MM.1S (cell line): ENCODE measurements around the gene ADAM10.

Experiments
- EZH2 ChIP-seq: fragments of 300-600 bp; sonication (generic); optimal IDR thresholded peaks from 2 replicates; pipeline ENCODE3; 2017; ENCODE audit warnings: low read depth, mild to moderate bottlenecking, antibody characterized with exemption, low read length, mixed read lengths
- TF ChIP-seq, protein P1 (sequence below): fragments of 300-600 bp; sonication (generic); IDR thresholded peaks from 2 replicates; pipeline ENCODE4 v1.5.1; 2016; ENCODE audit warnings: antibody characterized with exemption, low read length, mixed read lengths

DNA sequence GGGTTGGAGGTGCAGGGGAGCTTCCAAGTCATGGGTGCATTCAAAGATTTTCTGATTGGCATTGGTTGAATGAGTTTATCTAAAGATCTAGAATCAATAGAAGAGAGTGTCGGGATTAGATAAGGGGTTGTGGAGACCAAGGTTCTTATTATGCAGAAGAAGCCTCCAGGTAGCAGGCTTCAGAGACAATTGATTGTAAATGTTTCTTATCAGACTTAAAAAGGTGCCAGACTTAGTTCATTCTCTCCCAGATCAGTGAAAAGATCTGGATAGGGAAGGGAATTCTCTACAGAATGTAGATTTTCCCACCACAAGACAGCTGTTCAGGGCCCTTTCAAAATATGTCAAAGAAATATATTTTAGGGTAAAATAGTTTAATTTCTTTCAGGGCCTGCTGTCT, 188.2 kb downstream of the ADAM10 start:
- TF ChIP-seq, protein P1, sequence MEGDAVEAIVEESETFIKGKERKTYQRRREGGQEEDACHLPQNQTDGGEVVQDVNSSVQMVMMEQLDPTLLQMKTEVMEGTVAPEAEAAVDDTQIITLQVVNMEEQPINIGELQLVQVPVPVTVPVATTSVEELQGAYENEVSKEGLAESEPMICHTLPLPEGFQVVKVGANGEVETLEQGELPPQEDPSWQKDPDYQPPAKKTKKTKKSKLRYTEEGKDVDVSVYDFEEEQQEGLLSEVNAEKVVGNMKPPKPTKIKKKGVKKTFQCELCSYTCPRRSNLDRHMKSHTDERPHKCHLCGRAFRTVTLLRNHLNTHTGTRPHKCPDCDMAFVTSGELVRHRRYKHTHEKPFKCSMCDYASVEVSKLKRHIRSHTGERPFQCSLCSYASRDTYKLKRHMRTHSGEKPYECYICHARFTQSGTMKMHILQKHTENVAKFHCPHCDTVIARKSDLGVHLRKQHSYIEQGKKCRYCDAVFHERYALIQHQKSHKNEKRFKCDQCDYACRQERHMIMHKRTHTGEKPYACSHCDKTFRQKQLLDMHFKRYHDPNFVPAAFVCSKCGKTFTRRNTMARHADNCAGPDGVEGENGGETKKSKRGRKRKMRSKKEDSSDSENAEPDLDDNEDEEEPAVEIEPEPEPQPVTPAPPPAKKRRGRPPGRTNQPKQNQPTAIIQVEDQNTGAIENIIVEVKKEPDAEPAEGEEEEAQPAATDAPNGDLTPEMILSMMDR, result no peak
- TF ChIP-seq EZH2, result no peak
